Measurements from ENCODE around the gene MUC12. TPM values are rescaled to one million over a fixed set of nuclear protein-coding genes. Genes with fewer than 3 reads are reported as not detected.

Gene MUC12
- total and polyA plus RNA-seq, 2 of the 13 experiments (the other 11 are each of a cell fraction or from before 2014, with no cell fraction given), result not detected

- H3K36me3 ChIP-seq (replicated peaks in 1 of 2; ENCODE audit: control insufficient read depth in 1 of 2, insufficient read depth in 2 of 2, low read length in 2 of 2), result no peaks in the 10 kb centered on the region
- no peak overlapping the region for H3K9ac ChIP-seq (ENCODE audit: insufficient read depth, low read depth, low read length)
- no peak overlapping the region for H2AFZ ChIP-seq (ENCODE audit: low read length)
- no peak for DNase-seq (ENCODE audit: low spot score)
- ATAC-seq, result peak; percentile 16; the same call in 2 of the 3 replicates
- in situ Hi-C loops (cut with HindIII; ENCODE audit: extremely low pct_ligation_motif_present, low pct_unique_long_range_greater_than_20kb), result no loop called here
- H3K79me2 ChIP-seq (ENCODE audit: insufficient read depth, low read length), result no peaks in the 10 kb centered on the region
- ChIA-PET CTCF (ENCODE audit: low intra/inter-chr PET ratio, low total read pairs) (no interaction called here), POLR2A (no interaction called here)
- H3K27me3 ChIP-seq (ENCODE audit: control insufficient read depth in 1 of 2, insufficient read depth in 2 of 2, low read length in 2 of 2), result peaks cover 2 to 11% of the 10 kb centered on the region in 2 experiments; a peak in 3 of 5 replicates
- H3K9me3 ChIP-seq (ENCODE audit: low read length), result no peaks in the 10 kb centered on the region
- H3K27ac ChIP-seq (ENCODE audit: extremely low read length, insufficient read depth, low read length), result no peak overlapping the region
- 41% methylated on average over 15 of the region's 15 CpGs for WGBS (ENCODE audit: low lambda C conversion rate)
- H3K4me3 ChIP-seq (replicated peaks in 1 of 3; ENCODE audit: insufficient read depth in 1 of 3, low read depth in 2 of 3, low read length in 3 of 3), result no peak overlapping the region
- intact Hi-C loops (cut with micrococcal nuclease; ENCODE audit: unreplicated experiment), result no loop called here
- H3K4me2 ChIP-seq (ENCODE audit: low read depth, low read length), result no peak overlapping the region
- no peaks in the 10 kb centered on the region for H4K20me1 ChIP-seq (ENCODE audit: insufficient read depth, low read length)
- FAIRE-seq, result no peak
- TF ChIP-seq CREB1 (IDR thresholded peaks at IDR 0.05) (peak; percentile 18), CREB1 (CRISPR knock-in tag; IDR thresholded peaks at IDR 0.05) (no peak), CEBPB (IDR thresholded peaks at IDR 0.05; ENCODE audit: borderline replicate concordance, low read depth, low read length) (peak; percentile 5; the same call in 1 of the 2 replicates), ZNF337 (CRISPR knock-in tag; IDR thresholded peaks at IDR 0.05; ENCODE audit: borderline replicate concordance, low read depth) (no peak), ZNF782 (CRISPR knock-in tag; IDR thresholded peaks at IDR 0.05; ENCODE audit: borderline replicate concordance) (peak; percentile 86; the same call in 1 of the 2 replicates)
- H3K4me1 ChIP-seq (ENCODE audit: insufficient read depth, low read length), result peaks cover 12% of the 10 kb centered on the region; the same call in 1 of the 2 replicates
- no TSS peak for BruUV-seq (replicated peaks)
These were observed 17.3 kb upstream of the MUC12 start for GRCh38 chr7:100951888-100952560.

- no peak for DNase-seq (ENCODE audit: low spot score)
- Histone ChIP-seq H3K4me3 (replicated peaks in 1 of 3; ENCODE audit: insufficient read depth in 1 of 3, low read depth in 2 of 3, low read length in 3 of 3) (no peak overlapping the region), H3K4me2 (ENCODE audit: low read depth, low read length) (no peak overlapping the region), H3K79me2 (ENCODE audit: insufficient read depth, low read length) (no peaks in the 10 kb centered on the region), H4K20me1 (ENCODE audit: insufficient read depth, low read length) (no peaks in the 10 kb centered on the region), H3K4me1 (ENCODE audit: insufficient read depth, low read length) (peaks cover 12% of the 10 kb centered on the region; the same call in 1 of the 2 replicates), H3K9me3 (ENCODE audit: low read length) (no peaks in the 10 kb centered on the region), H2AFZ (ENCODE audit: low read length) (no peak overlapping the region), H3K9ac (ENCODE audit: insufficient read depth, low read depth, low read length) (no peak overlapping the region), H3K27me3 (ENCODE audit: control insufficient read depth in 1 of 2, insufficient read depth in 2 of 2, low read length in 2 of 2) (peaks cover 2 to 11% of the 10 kb centered on the region in 2 experiments; a peak in 3 of 5 replicates), H3K27ac (ENCODE audit: extremely low read length, insufficient read depth, low read length) (no peak overlapping the region), H3K36me3 (replicated peaks in 1 of 2; ENCODE audit: control insufficient read depth in 1 of 2, insufficient read depth in 2 of 2, low read length in 2 of 2) (no peaks in the 10 kb centered on the region)
- no TSS peak for BruUV-seq (replicated peaks)
- intact Hi-C loops (cut with micrococcal nuclease; ENCODE audit: unreplicated experiment) (no loop called here), in situ Hi-C loops (cut with HindIII; ENCODE audit: extremely low pct_ligation_motif_present, low pct_unique_long_range_greater_than_20kb) (no loop called here)
- no peak for ATAC-seq
- FAIRE-seq, result no peak
- TF ChIP-seq ZNF224 (CRISPR knock-in tag; IDR thresholded peaks at IDR 0.05) (no peak), CBX5 (CRISPR knock-in tag; IDR thresholded peaks at IDR 0.05; ENCODE audit: borderline replicate concordance) (no peak), ZNF44 (CRISPR knock-in tag; IDR thresholded peaks at IDR 0.05) (no peak), RCOR2 (CRISPR knock-in tag; IDR thresholded peaks at IDR 0.05) (no peak), ASH2L (IDR thresholded peaks at IDR 0.05; ENCODE audit: insufficient read length, low read depth, low read length) (no peak), ZNF460 (CRISPR knock-in tag; IDR thresholded peaks at IDR 0.05; ENCODE audit: borderline replicate concordance) (no peak), ZNF644 (CRISPR knock-in tag; IDR thresholded peaks at IDR 0.05; ENCODE audit: low read depth) (no peak), GLMP (CRISPR knock-in tag; IDR thresholded peaks at IDR 0.05; ENCODE audit: borderline replicate concordance) (no peak), ZNF576 (CRISPR knock-in tag; IDR thresholded peaks at IDR 0.05) (no peak), CERS6 (CRISPR knock-in tag; IDR thresholded peaks at IDR 0.05) (no peak), MED1 (CRISPR knock-in tag; IDR thresholded peaks at IDR 0.05) (no peak), ZNF205 (CRISPR knock-in tag; IDR thresholded peaks at IDR 0.05) (no peak), ZBTB3 (CRISPR knock-in tag; IDR thresholded peaks at IDR 0.05; ENCODE audit: borderline replicate concordance, low read depth) (no peak)
- CTCF ChIA-PET (ENCODE audit: low intra/inter-chr PET ratio, low total read pairs), result no interaction called here
- 12% methylated on average over 2 of the region's 2 CpGs for WGBS (ENCODE audit: low lambda C conversion rate)
- POLR2A ChIA-PET, result no interaction called here
These were observed 16.7 kb upstream of the MUC12 start for GRCh38 chr7:100952641-100953040.

Measured in HepG2 (cell line).